Measurements from ENCODE around the gene INO80. TPM values are rescaled to one million over a fixed set of nuclear protein-coding genes. Genes with fewer than 3 reads are reported as not detected.

INO80 gene
- total RNA-seq, 1 experiment from 2014 or later: 38.4 TPM

GRCh38 chr15:40951764-40952163, 164.3 kb downstream of the INO80 start:
- H3K4me1 ChIP-seq (ENCODE audit: insufficient read depth, low read length): peaks cover 16% of the 10 kb centered on the region
- no peak for DNase-seq
- TF ChIP-seq EZH2 (IDR thresholded peaks at IDR 0.05; ENCODE audit: low read length, unreplicated experiment): no peak
- no peak for TF ChIP-seq EZH2phosphoT487 (IDR thresholded peaks at IDR 0.05; ENCODE audit: borderline replicate concordance, low read length)
- TF ChIP-seq CTCF (conservative IDR thresholded peaks at IDR 0.05; ENCODE audit: low read depth, low read length): no peak
- H3K27ac ChIP-seq (ENCODE audit: low read length): no peak overlapping the region
- no peaks in the 10 kb centered on the region for H3K27me3 ChIP-seq (ENCODE audit: low read length)
- no peaks in the 10 kb centered on the region for H3K79me2 ChIP-seq (ENCODE audit: low read length)
- H2AFZ ChIP-seq (ENCODE audit: low read length): no peak overlapping the region
- ChIA-PET POLR2A (ENCODE audit: unreplicated experiment) (interaction anchor here (0.6 kb wide), 1 partner anchor 46 kb away, joined by 3 read pairs; no protein-coding TSS in a partner anchor), CTCF (interaction anchor here (0.7 to 0.8 kb wide), 2 partner anchors 9 to 22 kb away, joined by 6 read pairs; no protein-coding TSS in a partner anchor)
- no peak overlapping the region for H3K4me3 ChIP-seq (ENCODE audit: low read length)
- BruUV-seq (replicated peaks): no TSS peak
- no peaks in the 10 kb centered on the region for H3F3A ChIP-seq (ENCODE audit: low read length, unreplicated experiment)
- no peaks in the 10 kb centered on the region for H3K36me3 ChIP-seq (ENCODE audit: low read depth, low read length)
- H4K20me1 ChIP-seq (ENCODE audit: low read length): no peaks in the 10 kb centered on the region
- no peak overlapping the region for H3K9ac ChIP-seq (ENCODE audit: low read length)
- ATAC-seq: no peak
- intact Hi-C loops (cut with micrococcal nuclease): loop anchor here (5.0 kb wide), 1 partner anchor 46 kb away; no protein-coding TSS in a partner anchor
- H3K9me3 ChIP-seq (ENCODE audit: low read length): no peaks in the 10 kb centered on the region
- H3K4me2 ChIP-seq (ENCODE audit: low read length): no peak overlapping the region
- no peaks in the 10 kb centered on the region for H3K9me2 ChIP-seq (replicated peaks; ENCODE audit: low read length)

- CTCF ChIA-PET: no interaction called here
- Histone ChIP-seq H3K27ac (ENCODE audit: low read length) (no peak overlapping the region), H3K27me3 (ENCODE audit: low read length) (no peaks in the 10 kb centered on the region), H4K20me1 (ENCODE audit: low read length) (no peaks in the 10 kb centered on the region), H3K36me3 (ENCODE audit: low read depth, low read length) (no peaks in the 10 kb centered on the region), H3K79me2 (ENCODE audit: low read length) (no peaks in the 10 kb centered on the region), H3K4me3 (ENCODE audit: low read length) (no peak overlapping the region), H3F3A (ENCODE audit: low read length, unreplicated experiment) (no peaks in the 10 kb centered on the region), H3K9ac (ENCODE audit: low read length) (no peak overlapping the region), H3K4me1 (ENCODE audit: insufficient read depth, low read length) (peaks cover 16% of the 10 kb centered on the region), H3K9me2 (replicated peaks; ENCODE audit: low read length) (no peaks in the 10 kb centered on the region), H2AFZ (ENCODE audit: low read length) (no peak overlapping the region), H3K4me2 (ENCODE audit: low read length) (no peak overlapping the region), H3K9me3 (ENCODE audit: low read length) (no peaks in the 10 kb centered on the region)
- TF ChIP-seq EZH2phosphoT487 (IDR thresholded peaks at IDR 0.05; ENCODE audit: borderline replicate concordance, low read length): no peak
- no peak for TF ChIP-seq EZH2 (IDR thresholded peaks at IDR 0.05; ENCODE audit: low read length, unreplicated experiment)
- TF ChIP-seq CTCF (conservative IDR thresholded peaks at IDR 0.05; ENCODE audit: low read depth, low read length): no peak
- no peak for DNase-seq
- no TSS peak for BruUV-seq (replicated peaks)
- ATAC-seq: no peak
- intact Hi-C loops (cut with micrococcal nuclease): loop anchor here (5.0 kb wide), 1 partner anchor 48 kb away; no protein-coding TSS in a partner anchor
- POLR2A ChIA-PET (ENCODE audit: unreplicated experiment): interaction anchor here (0.7 kb wide), 1 partner anchor 383 kb away, joined by 6 read pairs; no protein-coding TSS in a partner anchor
These were observed 166.3 kb downstream of the INO80 start for GRCh38 chr15:40949756-40950207.

- H3K79me2 ChIP-seq (ENCODE audit: low read length): no peaks in the 10 kb centered on the region
- TF ChIP-seq CTCF (conservative IDR thresholded peaks at IDR 0.05; ENCODE audit: low read depth, low read length): no peak
- no peak for TF ChIP-seq EZH2phosphoT487 (IDR thresholded peaks at IDR 0.05; ENCODE audit: borderline replicate concordance, low read length)
- TF ChIP-seq EZH2 (IDR thresholded peaks at IDR 0.05; ENCODE audit: low read length, unreplicated experiment): no peak
- ATAC-seq (no peak), DNase-seq (no peak)
- no TSS peak for BruUV-seq (replicated peaks)
- H3K4me3 ChIP-seq (ENCODE audit: low read length): no peak overlapping the region
- POLR2A ChIA-PET (ENCODE audit: unreplicated experiment): no interaction called here
- H3K9ac ChIP-seq (ENCODE audit: low read length): no peak overlapping the region
- H2AFZ ChIP-seq (ENCODE audit: low read length): no peak overlapping the region
- no peaks in the 10 kb centered on the region for H3K9me2 ChIP-seq (replicated peaks; ENCODE audit: low read length)
- no peaks in the 10 kb centered on the region for H3K27me3 ChIP-seq (ENCODE audit: low read length)
- H3K4me2 ChIP-seq (ENCODE audit: low read length): no peak overlapping the region
- no peaks in the 10 kb centered on the region for H3K9me3 ChIP-seq (ENCODE audit: low read length)
- H3K36me3 ChIP-seq (ENCODE audit: low read depth, low read length): no peaks in the 10 kb centered on the region
- H3K4me1 ChIP-seq (ENCODE audit: insufficient read depth, low read length): peaks cover 12% of the 10 kb centered on the region
- no peaks in the 10 kb centered on the region for H4K20me1 ChIP-seq (ENCODE audit: low read length)
- no peak overlapping the region for H3K27ac ChIP-seq (ENCODE audit: low read length)
- no peaks in the 10 kb centered on the region for H3F3A ChIP-seq (ENCODE audit: low read length, unreplicated experiment)
- CTCF ChIA-PET: no interaction called here
- intact Hi-C loops (cut with micrococcal nuclease): no loop called here
These were observed 167.2 kb downstream of the INO80 start for GRCh38 chr15:40948706-40949473.
